Mesenteric fat pad (tissue), 1 donor: ENCODE data around the gene DHRS7C. TPM values are rescaled to one million over a fixed set of nuclear protein-coding genes. Genes with fewer than 3 reads are reported as not detected.

ENCODE experiments used
- DNase-seq: peaks from one replicate; pipeline ENCODE4 v3.0.0-alpha.2; 2020; ENCODE audit warnings: low spot score
- total RNA-seq: library from RNA; stranded (reverse); fragmentation: NEBNext Ultra II Directional; extraction: Animal tissue kit (Norgen Biotek cat#: 25700); gene quantifications from one replicate; pipeline ENCODE4 v1.2.1, GENCODE V29; 2021
- donor health status: DM: yes; HTN: yes; CAD: no.

The DHRS7C gene
- total RNA-seq, 1 donor from 2014 or later, result not detected

DNA sequence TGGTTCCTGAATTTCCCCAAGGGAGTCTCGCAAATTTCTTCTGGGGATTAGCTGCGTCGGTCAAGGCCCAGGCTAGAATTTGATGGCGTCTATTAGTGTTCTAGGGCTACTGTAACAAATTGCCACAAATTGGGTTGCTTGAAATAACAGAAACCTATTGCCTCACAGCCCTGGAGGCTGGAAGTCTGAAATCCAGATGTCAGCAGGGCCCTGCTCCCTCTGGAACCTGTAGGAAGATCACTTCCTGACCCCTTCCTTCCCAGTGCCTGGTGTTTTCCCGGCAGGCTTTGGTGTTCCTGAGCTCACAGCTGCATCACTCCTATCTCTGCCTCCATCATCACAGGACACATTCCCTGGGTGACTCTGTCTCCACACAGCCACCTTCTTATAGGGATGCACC lies 24.4 kb downstream of the DHRS7C start:
- peak; percentile 45 for DNase-seq

DNA sequence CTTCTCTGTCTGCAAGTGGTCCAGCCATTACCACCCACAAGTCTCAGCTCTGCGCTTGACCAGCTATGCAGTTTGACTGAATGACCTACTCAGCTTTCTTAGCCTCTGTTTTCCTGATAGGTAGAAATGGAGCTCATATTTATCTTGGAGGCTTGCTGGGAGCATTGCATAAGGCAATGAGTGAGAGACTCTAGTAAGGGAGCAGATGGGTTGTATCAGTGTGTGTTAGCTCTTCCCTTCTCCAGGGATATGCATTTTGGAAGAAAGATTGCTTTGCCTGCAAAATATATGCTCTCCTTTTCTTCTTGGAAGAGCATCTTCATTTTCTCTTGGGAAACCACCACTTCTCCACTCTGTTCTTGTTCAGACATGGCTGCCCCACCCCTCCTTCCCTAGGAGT lies 26.1 kb downstream of the DHRS7C start:
- no peak for DNase-seq

DNA sequence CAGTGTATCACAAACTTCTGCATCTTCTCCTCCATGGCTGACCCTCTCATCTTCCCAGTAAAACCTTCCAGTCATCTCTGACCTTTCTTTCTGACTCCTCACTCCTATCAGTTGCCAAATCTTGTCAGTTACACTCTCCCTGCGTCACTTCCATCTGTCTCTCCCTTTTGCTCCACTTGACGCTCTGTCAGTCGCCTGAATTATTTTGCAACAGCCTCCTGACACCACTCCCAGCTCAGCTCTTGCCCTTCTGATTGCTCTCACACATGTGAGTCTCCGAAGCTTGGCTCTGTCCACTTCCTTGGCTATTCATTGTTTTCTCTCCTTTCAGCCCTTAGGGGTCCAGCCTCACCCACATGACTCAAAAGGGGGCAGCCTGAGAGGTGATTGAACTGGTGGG lies 27.7 kb downstream of the DHRS7C start:
- DNase-seq, result no peak

DNA sequence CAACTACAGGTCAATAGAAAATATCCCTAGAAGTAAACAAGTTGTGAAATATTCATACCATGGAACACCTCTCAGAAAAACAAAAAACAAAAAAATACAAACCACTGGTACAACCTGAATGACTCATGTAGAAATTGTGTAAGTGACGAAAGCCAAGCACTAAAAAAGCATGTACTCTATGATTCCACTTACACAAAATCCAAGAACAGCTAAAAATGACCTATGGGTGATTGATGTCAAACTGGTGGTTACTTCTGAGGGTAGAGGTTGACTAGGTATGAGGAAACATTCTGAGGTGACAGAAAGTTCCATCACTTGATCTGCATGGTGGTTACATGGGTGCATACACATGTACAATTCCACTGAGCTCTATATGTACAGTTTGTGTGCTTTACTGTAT lies 31.1 kb downstream of the DHRS7C start:
- DNase-seq, result no peak

- no peak for DNase-seq
Measured at GRCh38 chr17:9755083-9755482, 36.3 kb downstream of the DHRS7C start.

DNA sequence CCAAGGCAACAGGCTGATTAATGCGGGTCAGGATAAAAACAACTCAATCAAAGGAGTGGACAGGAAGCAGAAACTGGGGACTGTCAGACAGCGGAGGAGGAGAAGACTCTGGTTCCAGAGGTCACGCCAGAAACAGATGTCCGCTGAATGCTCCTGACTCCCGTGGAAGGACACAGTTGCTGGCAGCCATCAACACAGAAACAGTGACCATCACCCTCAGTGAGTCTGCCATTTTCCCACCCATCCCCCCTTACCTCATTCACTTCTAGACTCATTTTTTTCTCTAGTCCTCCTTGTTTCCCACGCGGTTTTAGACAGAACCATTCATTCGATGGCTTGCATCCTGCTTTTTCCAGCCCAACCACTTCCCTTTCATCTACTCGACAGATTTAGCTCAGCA lies 40.9 kb downstream of the DHRS7C start:
- no peak for DNase-seq

GRCh38 chr17:9729735-9730420 lies 61.5 kb downstream of the DHRS7C start:
- DNase-seq, result no peak

DNA sequence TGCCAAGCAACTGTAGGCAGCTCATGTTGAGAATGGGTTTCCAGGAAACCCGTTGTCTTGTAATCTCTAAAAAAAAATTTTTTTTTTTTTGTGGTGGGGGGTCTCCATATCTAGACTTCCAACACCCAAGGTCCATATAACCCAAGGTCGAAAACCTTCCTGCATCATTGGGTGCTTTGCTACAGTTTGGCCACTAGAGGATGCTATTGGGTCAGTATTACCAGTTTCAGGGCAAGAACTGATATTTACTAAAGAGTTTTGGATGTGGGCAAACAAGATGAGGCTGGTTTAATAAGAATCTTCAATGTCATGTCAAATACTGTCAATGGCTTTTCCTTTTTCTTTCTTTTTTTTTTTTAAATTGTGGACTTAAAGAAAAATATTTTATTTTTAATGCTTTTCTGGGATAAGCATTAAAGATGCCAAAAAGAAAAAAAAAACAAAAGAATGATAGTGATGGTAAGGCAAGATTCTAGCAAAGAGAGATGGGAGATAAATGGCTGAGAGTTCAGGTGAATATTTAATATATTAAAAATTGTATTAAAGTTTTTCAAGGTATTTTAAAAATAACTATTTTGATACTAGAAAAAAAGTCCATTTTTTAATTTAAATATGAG lies 62.2 kb downstream of the DHRS7C start:
- no peak for DNase-seq

DNA sequence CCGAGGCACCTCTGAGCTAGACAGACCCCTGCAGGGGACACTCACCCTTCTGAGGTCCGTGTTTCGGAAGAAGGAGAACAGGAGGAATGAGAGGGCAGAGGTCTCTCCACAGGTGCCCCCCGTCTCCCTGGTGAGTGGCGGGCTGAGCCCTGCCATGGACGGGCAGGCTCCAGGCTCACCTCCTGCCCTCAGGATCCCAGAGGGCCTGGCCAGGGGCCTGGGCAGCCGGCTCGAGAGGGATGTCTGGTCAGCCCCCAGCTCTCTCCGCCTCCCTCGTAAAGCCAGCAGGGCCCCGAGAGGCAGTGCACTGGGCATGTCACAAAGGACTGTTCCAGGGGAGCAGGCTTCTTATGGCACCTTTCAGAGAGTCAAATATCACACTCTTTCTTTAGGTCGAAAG lies 62.8 kb downstream of the DHRS7C start:
- DNase-seq, result no peak

DNA sequence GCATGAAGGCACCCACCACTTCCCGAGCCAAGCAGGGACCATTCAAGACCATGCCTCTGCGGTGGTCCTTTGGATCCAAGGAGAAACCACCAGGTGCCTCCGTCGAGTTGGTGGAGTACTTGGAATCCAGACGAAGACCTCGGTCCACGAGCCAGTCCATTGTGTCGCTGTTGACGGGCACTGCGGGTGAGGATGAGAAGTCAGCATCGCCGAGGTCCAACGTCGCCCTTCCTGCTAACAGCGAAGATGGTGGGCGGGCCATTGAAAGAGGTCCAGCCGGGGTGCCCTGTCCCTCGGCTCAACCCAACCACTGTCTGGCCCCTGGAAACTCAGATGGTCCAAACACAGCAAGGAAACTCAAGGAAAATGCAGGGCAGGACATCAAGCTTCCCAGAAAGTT lies 63.4 kb downstream of the DHRS7C start:
- DNase-seq, result no peak

DNA sequence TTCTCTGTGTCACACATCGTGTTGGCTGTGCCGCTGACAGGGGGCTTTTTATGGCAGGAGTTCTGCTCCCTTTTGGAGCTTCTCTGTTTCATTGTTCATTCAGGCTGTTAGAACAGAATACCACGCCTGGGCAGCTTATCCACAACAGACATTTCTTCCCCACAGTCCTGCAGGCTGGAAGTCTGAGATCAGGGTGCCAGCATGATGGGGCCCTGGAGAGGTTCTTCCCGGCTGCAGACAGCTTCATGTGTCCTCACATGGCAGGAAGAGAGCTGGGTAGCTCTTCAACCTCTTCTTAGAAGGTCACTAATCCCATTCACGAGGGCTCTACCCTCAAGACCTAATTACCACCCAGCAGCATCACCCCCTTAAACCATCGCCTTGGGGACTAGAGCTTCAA lies 65.1 kb downstream of the DHRS7C start:
- DNase-seq, result no peak

- no peak for DNase-seq
Measured at GRCh38 chr17:9725575-9725974, 65.8 kb downstream of the DHRS7C start.

Other genes with a start within 250 kb of the DHRS7C start
- 77.0 TPM for gene STX8, start 215.8 kb downstream of the DHRS7C start, total RNA-seq
- gene CFAP52, start 214.9 kb downstream of the DHRS7C start, total RNA-seq, result not detected
- gene USP43, start 146.1 kb downstream of the DHRS7C start, total RNA-seq, result not detected
- gene GSG1L2, start 30.5 kb upstream of the DHRS7C start, total RNA-seq, result not detected
- 6.7 TPM for gene GLP2R, start 34.3 kb upstream of the DHRS7C start, total RNA-seq
- gene RCVRN, start 113.7 kb upstream of the DHRS7C start, total RNA-seq, result 0.67 TPM